Psoas muscle (tissue), 8 donors: ENCODE measurements around the gene MED15. TPM values are rescaled to one million over a fixed set of nuclear protein-coding genes. Genes with fewer than 3 reads are reported as not detected.
A peak's percentile ranks its signal among the peaks of the same experiment; 100 is the strongest.

Experiments
- ATAC-seq, 4 donors: fragments of 200-7000 bp; cut with Tn5 transposase; one replicate each; pipeline ENCODE4 v1.9.1; 2020; ENCODE audit warnings: moderate library complexity in 3 of 4, mild to moderate bottlenecking in 2 of 4
- DNase-seq, 2 donors: peaks; one replicate each; pipeline ENCODE4 v3.0.0-alpha.2; 2020
- H3K27ac ChIP-seq: fragments of 200-600 bp; one replicate; pipeline ENCODE4 v1.8.0; 2022
- H3K27me3 ChIP-seq, 3 donors: fragments of 200-600 bp in 1 of 3; one replicate each; pipeline versions ENCODE4 v1.6.1 to v1.8.0; 2013 to 2022; ENCODE audit warnings: low read length in 2 of 3, mild to moderate bottlenecking in 2 of 3, moderate library complexity in 1 of 3; ENCODE audit not compliant: insufficient read depth in 3 of 3
- H3K36me3 ChIP-seq, 2 donors: fragments of 200-600 bp in 1 of 2; one replicate each; pipeline versions ENCODE4 v1.6.1 to v1.8.0; 2013 to 2022; ENCODE audit warnings: low read depth in 1 of 2, mild to moderate bottlenecking in 1 of 2, moderate library complexity in 1 of 2; ENCODE audit not compliant: insufficient read depth in 1 of 2
- H3K4me1 ChIP-seq: fragments of 200-600 bp; one replicate; pipeline ENCODE4 v1.8.0; 2022
- H3K4me3 ChIP-seq: fragments of 200-600 bp; one replicate; pipeline ENCODE4 v1.8.0; 2022; ENCODE audit warnings: mild to moderate bottlenecking
- H3K9me3 ChIP-seq: fragments of 200-600 bp; one replicate; pipeline ENCODE4 v1.8.0; 2022
- WGBS, 3 donors: extraction: QIAGEN DNeasy Blood & Tissue Kit; methylation state at CpG; one replicate each; pipeline versions ENCODE4 v1.1.6 to v1.1.7; 2013; 5-methylcytosine and 5-hydroxymethylcytosine counted together
- intact Hi-C, 2 donors: fragments of 100-400 bp; cut with DNase I; formaldehyde crosslinking; loops; one replicate each; pipeline versions ENCODE4 v1.11.0 to v1.14.2; 2022
- polyA plus RNA-seq, 3 donors: library from polyadenylated mRNA; stranded (reverse); fragments of 200-250 nt; gene quantifications; one replicate each; pipeline ENCODE4 v1.2.3, GENCODE V29; 2013
- total RNA-seq, 4 donors: library from RNA; stranded (reverse); fragmentation: NEBNext Ultra II Directional in 2 of 4; extraction: Animal tissue kit (Norgen Biotek cat#: 25700) in 2 of 4; gene quantifications; one replicate each; pipeline versions ENCODE4 v1.2.1 to v1.2.4, GENCODE V29; 2021 to 2023
- TF ChIP-seq, protein P1 (sequence below): fragments of 200-600 bp; IDR thresholded peaks from one replicate; pipeline ENCODE4 v1.8.0; 2022; ENCODE audit warnings: antibody characterized with exemption
- donor health status: healthy with polysubstance abuse.
- donor health status: DM: no; HTN: no; CAD: no; lungs with moderate emphysema.
- donor health status: Bipolar disorder and iron deficiency.
- donor health status: healthy.
- donor health status: DM: yes; HTN: yes; CAD: no.
- donor health status: DM: no; HTN: no; CAD: no.
- donor health status: DM: no; HTN: no; CAD: no.
- donor health status: DM: yes; HTN: yes; CAD: no.

Gene MED15
- total and polyA plus RNA-seq, 7 donors, result 33.8 to 94.8 (median 59.7) TPM

- peak overlapping the region; percentile 27 for H3K27ac ChIP-seq
- peaks cover 0 to 14% of the 10 kb centered on the region in 2 donors for H3K36me3 ChIP-seq
- ATAC-seq (peak in 2 of 4 donors; percentile 36 to 63), DNase-seq (no peak)
- 70 to 79% (median 71%) methylated on average over 10 of the region's 10 CpGs for WGBS, 3 donors
- H3K9me3 ChIP-seq, result no peaks in the 10 kb centered on the region
- peaks cover 53% of the 10 kb centered on the region for H3K4me1 ChIP-seq
- intact Hi-C loops, result no loop called here
- TF ChIP-seq, protein P1, sequence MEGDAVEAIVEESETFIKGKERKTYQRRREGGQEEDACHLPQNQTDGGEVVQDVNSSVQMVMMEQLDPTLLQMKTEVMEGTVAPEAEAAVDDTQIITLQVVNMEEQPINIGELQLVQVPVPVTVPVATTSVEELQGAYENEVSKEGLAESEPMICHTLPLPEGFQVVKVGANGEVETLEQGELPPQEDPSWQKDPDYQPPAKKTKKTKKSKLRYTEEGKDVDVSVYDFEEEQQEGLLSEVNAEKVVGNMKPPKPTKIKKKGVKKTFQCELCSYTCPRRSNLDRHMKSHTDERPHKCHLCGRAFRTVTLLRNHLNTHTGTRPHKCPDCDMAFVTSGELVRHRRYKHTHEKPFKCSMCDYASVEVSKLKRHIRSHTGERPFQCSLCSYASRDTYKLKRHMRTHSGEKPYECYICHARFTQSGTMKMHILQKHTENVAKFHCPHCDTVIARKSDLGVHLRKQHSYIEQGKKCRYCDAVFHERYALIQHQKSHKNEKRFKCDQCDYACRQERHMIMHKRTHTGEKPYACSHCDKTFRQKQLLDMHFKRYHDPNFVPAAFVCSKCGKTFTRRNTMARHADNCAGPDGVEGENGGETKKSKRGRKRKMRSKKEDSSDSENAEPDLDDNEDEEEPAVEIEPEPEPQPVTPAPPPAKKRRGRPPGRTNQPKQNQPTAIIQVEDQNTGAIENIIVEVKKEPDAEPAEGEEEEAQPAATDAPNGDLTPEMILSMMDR, result no peak
- no peak overlapping the region for H3K4me3 ChIP-seq
- no peaks in the 10 kb centered on the region for H3K27me3 ChIP-seq
These were observed 38.5 kb downstream of the MED15 start for GRCh38 chr22:20545681-20546521.

DNA sequence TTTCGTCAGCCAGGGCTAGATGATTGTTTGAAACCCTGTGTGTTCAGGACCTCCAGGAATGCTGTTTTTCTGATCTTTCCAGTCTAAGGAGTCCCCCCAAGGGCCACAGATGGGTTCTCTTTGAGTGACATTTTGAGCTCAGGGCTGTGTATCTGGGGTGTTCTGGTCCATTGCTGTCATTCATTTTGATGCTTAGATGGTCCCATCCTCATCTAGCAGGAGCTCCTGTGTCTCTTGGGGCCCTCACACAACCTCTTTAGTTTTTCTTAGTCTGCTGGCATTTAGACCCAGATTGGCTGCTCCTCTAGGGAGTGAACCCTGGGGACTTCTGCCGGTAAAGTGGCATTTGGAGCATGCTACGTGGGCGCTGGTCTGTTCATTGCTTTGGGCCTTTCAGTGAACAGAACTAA is 39.1 kb downstream of the MED15 start:
- no peak for DNase-seq
- intact Hi-C loops, result no loop called here
- Histone ChIP-seq H3K27me3 (no peaks in the 10 kb centered on the region), H3K36me3 (peaks cover 0 to 14% of the 10 kb centered on the region in 2 donors), H3K4me3 (no peak overlapping the region), H3K9me3 (no peaks in the 10 kb centered on the region), H3K27ac (no peak overlapping the region), H3K4me1 (peaks cover 59% of the 10 kb centered on the region)
- TF ChIP-seq, protein P1, result no peak
- WGBS, 3 donors, result 61 to 87% (median 65%) methylated on average over 4 of the region's 4 CpGs
- no peak for ATAC-seq

GRCh38 chr22:20547029-20547428 is 39.6 kb downstream of the MED15 start:
- H3K27me3 ChIP-seq, result no peaks in the 10 kb centered on the region
- intact Hi-C loops, result no loop called here
- H3K4me1 ChIP-seq, result peaks cover 64% of the 10 kb centered on the region
- DNase-seq (no peak), ATAC-seq (no peak)
- H3K9me3 ChIP-seq, result no peaks in the 10 kb centered on the region
- TF ChIP-seq, protein P1, result no peak
- H3K4me3 ChIP-seq, result no peak overlapping the region
- peaks cover 0 to 12% of the 10 kb centered on the region in 2 donors for H3K36me3 ChIP-seq
- H3K27ac ChIP-seq, result no peak overlapping the region

DNA sequence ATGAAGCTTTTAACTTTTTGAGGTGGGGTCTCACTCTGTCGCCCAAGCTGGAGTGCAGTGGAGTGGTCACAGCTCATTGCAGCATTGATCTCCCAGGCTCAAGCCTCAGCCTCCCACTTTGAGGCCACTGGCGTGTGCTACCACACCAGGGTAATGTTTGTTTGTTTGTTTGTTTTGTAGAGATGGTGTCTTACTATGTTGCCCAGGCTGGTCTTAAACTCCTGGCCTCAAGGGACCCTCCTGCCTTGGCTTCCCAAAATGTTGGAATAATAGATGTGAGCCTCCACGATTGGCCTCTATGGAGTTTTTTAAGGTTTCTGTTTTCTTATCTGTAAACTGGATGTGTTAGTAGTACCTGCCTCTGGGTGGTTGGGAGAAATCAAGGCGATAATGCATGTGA is 41.4 kb downstream of the MED15 start:
- Histone ChIP-seq H3K27ac (peak overlapping the region; percentile 93), H3K4me1 (peaks cover 82% of the 10 kb centered on the region), H3K4me3 (no peak overlapping the region), H3K9me3 (no peaks in the 10 kb centered on the region), H3K36me3 (peaks cover 0 to 7% of the 10 kb centered on the region in 2 donors), H3K27me3 (no peaks in the 10 kb centered on the region)
- no peak for ATAC-seq
- TF ChIP-seq, protein P1, result no peak
- 78 to 83% (median 80%) methylated on average over 4 of the region's 4 CpGs for WGBS, 3 donors
- intact Hi-C loops, result no loop called here
- peak in 1 of 2 donors; percentile 18 for DNase-seq
